ENCODE measurements around the gene RAD23B.

- TF ChIP-seq, protein P1, sequence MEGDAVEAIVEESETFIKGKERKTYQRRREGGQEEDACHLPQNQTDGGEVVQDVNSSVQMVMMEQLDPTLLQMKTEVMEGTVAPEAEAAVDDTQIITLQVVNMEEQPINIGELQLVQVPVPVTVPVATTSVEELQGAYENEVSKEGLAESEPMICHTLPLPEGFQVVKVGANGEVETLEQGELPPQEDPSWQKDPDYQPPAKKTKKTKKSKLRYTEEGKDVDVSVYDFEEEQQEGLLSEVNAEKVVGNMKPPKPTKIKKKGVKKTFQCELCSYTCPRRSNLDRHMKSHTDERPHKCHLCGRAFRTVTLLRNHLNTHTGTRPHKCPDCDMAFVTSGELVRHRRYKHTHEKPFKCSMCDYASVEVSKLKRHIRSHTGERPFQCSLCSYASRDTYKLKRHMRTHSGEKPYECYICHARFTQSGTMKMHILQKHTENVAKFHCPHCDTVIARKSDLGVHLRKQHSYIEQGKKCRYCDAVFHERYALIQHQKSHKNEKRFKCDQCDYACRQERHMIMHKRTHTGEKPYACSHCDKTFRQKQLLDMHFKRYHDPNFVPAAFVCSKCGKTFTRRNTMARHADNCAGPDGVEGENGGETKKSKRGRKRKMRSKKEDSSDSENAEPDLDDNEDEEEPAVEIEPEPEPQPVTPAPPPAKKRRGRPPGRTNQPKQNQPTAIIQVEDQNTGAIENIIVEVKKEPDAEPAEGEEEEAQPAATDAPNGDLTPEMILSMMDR (IDR thresholded peaks at IDR 0.05), result no peak
- no peak for TF ChIP-seq POLR2AphosphoS5 (IDR thresholded peaks at IDR 0.05)
Observed at GRCh38 chr9:107295995-107296394, 12.9 kb downstream of the RAD23B start.
